ENCODE results near the gene C20orf173.
"Not testable (repeated sequence)": the region's sequence is repeated elsewhere in the genome, so short reads cannot be mapped to it uniquely, and the experiment has no call there.

The C20orf173 gene, protein sequence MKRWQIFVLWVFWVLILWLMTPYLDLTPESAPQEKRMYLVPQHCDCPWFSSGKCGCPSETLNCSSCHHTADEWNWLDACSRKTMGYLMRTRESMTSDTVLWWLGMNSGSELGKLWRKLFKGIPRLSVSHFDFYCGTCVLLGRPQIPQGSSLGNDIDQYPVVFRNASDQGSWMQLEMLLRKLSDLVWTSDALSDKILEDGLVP

DNA sequence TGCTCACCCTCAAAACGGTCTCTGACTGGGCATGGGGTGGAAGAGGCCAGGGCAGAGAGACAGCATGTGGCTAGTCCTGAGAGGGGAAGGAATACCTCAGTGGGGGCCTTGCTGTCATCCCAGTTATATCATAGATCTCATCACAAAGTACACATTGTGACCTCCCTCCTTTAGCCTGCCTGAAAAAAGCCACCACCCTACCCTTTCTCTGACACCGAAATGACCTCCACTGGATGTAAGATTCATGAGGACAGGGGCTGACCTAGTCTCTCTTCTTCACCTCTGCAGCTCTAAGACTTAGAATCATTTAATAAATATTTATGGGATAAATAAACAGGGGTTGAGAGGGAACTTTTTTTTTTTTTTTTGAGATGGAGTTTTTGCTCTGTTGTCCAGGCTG lies at the start of gene C20orf173:
Gene C20orf173 (minus strand): TSS at position 101 of the 400 bp plus-strand sequence. CDS start 279 bp downstream, outside the sequence.
- DNase-seq (ENCODE audit: low read depth in 2 of 2): no peak

DNA sequence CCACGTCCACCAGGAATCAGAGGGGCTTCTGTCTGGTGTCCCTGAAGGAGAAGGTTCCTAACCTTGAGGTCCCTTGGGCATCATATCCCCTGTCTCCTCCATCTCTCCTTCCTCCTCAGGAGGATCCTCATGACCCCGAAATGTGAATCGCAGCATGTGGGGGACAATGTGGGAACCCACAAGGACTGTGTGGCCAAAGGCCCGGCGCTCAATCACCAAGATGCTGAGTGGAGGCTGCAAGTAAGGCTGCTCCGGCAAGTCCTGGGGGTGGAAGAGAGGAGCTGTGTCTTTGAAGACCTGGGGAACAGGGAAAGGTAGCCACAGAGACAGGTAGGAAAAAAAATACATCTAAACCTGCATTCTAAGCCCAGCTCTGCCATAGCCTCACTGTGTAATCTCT lies 49.7 kb upstream of the C20orf173 start:
- no peak for DNase-seq (ENCODE audit: low read depth in 2 of 2)

DNA sequence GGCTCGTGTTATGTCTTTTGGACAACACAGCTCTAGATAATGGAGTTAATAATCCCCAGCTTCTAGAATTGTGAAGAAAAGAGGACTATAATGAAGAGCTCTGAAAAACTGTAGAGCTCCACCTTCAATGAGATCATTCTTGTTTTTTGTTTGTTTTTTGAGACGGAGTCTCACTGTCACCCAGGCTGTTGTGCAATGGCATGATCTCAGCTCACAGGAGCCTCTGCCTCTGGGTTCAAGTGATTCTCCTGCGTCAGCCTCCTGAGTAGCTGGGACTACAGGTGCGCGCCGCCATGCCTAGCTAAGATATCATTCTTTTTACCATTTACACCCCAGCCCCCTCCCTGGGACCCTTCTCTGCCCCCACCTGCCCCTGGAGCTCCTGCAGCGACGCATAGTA lies 49.0 kb upstream of the C20orf173 start:
- no peak for DNase-seq (ENCODE audit: low read depth in 2 of 2)

DNA sequence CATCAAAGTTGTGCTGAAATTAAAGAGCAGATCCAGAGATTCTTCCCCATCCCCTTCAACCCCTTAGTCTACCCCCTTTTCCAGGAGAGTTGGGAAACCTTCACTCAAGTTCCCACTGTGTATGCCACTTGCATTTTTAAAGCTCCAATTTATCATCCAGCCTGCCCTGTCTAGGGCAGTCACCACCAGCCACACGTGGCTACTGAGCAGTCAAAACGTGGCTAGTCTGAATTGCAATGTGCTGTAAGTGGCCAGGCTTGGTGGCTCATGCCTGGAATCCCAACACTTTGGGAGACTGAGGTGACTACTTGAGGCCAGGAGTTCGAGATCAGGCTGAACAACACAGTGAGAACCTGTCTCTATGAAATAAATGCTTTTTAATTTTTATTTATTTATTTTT lies 47.4 kb upstream of the C20orf173 start:
- no peak for DNase-seq (ENCODE audit: low read depth in 2 of 2)

DNA sequence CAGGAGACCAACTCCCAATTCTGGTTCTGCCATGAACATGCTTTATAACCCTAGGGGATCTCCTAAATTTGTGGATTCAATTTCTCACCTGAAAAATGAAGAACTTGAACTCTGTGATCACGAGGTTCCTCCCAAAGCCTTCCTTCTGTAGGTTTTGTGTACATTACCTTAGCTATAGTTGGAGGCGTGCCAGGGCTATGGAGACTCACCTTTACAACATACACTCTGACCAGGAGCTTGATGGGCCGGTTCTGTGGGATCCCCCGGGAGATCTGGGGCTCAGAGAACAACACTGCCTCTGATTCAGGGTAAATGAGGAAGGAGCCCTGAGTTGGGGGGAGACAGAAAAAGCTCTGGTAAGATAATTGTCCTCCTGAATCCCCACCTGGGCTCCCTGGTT lies 46.5 kb upstream of the C20orf173 start:
- DNase-seq (ENCODE audit: low read depth in 2 of 2): no peak

DNA sequence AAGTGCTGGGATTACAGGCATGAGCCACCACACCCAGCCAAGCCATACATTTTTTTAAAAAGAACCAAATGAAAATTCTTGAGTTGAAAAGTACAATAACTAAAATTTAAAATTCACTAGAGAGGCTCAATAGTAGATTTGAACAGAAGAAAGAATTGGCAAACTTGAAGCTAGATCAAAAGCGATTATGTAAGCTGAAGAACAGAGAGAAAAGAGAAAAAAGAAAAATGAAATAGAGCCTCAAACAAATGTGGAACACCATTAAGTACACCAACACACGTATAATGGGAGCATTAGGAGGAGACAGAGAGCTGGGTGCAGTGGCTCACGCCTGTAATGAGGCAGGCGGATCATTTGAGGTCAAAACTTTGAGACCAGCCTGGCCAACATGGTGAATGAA lies 43.4 kb upstream of the C20orf173 start:
- no peak for DNase-seq (ENCODE audit: low read depth in 2 of 2)

DNA sequence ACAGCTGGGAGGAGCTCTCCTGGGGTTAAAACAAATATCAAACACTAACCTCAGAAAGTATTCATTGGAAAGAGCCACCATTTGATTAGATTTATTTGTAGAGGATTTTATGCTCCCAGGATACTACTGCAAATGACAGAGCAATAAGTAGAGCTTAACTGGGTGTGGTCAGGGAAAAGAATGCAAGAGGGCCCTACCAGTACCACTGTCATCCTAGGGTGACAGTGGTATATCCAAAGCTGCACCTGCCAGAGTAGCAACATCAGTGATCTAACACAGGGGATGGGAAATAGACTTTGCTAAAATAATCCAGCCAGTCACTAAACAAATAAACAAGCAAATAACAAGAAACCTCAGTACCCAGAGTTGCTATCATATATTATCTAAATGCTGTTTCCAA lies 42.1 kb upstream of the C20orf173 start:
- no peak for DNase-seq (ENCODE audit: low read depth in 2 of 2)

DNA sequence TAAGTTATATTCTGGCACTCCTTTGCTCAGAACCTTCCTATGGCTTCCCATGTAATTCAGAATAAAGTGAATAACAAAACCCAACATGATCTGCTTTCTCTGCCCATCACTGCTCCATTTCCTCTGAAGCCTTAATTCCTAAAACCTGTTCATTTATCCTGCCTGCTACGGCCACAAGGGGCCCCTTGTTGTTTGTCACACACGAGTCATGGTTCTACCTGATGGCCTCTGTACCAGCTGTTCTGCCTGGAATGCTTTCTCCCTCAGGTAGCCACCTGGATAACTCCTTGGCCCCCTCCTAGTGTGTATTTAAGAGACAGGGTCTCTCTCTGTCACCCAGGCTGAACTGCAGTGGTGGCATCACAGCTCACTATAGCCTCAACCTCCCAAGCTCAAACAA lies 39.2 kb upstream of the C20orf173 start:
- no peak for DNase-seq (ENCODE audit: low read depth in 2 of 2)

DNA sequence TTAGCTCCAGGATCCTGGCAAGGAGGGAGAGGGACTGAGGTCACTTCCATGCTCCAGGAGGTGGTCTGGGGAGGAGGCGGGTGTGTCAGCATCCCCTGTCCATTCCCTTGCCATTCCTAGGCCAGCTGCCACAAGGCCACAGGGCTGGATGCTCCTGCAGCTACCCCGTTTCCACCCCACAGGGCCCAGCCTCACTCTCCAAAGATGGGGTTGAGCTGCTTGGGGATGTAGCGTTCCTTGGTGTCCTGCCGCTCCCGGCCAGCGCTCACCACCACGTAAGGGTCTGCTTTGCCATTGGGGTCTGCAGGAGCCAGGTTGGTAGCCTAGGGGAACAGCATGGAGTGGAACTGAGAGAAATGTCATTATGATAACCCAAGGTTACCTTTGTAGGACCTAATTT lies 35.5 kb upstream of the C20orf173 start:
- no peak for DNase-seq (ENCODE audit: low read depth in 2 of 2)

DNA sequence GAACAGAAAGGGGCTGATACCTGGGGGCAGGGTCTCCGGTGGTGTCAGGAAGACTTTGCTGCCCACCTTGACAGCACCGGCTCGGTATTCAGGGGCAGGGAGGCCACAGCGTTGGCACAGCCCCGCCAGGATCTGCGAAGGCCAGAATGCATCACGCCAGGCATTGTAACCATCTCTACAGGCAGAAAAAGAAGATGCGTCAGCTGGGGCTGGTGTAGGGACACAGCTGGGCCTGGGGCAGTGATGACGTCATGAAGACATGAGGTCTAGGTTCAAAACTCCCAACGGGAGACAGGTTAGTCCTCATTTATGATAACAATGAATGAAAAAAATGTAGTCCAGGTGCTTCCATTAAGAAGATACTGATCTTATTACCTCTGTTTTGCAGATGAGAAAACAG lies 34.4 kb upstream of the C20orf173 start:
- no peak for DNase-seq (ENCODE audit: low read depth in 2 of 2)

DNA sequence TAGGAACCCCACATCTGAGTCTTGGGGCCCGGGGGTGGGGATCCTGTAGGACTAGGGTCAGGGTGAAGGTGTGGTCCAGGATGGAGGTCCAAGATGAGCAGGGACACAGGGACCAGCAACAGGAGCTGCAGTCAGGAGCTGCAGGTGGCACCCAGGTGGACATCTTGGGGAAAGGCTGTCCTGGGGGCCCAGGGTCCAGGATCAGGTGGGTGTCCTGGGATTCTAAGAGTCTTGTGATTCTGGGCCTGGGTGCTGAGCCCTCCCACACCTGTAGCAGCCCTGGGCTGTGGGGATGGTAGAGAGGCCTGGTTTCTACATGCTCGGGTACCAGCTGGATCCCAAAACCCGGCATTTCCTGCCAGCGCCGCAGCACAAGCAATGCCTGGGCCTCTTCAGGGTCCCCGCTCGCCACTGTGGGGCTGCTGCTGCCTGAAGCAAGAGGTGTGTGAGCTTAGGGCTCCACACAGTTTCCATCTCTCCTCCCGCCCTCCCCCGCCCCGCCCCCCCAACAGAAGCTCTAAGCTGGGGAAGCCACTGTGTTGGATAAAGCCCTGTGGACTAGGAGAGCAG lies 33.2 kb upstream of the C20orf173 start:
- no peak for DNase-seq (ENCODE audit: low read depth in 2 of 2)

DNA sequence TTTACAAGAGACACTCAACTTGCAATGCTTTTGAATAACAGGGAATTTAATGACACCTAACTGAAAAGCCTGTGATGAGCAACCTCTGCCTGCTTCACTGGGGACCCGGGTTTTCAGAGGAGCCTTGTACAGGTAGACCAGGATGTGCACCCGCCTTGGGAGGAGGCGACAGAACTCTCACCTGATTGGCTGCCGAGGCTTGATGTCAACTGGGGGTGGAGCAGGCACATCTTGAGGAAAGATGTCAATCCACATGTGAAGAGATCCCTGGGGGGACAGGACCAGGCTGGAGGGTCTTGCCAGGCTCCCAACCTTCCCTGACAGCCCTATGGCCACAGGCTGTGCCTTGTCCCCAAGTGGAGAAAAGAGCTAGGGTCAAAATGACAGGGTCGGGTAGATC lies 32.2 kb upstream of the C20orf173 start:
- DNase-seq (ENCODE audit: low read depth in 2 of 2): no peak

DNA sequence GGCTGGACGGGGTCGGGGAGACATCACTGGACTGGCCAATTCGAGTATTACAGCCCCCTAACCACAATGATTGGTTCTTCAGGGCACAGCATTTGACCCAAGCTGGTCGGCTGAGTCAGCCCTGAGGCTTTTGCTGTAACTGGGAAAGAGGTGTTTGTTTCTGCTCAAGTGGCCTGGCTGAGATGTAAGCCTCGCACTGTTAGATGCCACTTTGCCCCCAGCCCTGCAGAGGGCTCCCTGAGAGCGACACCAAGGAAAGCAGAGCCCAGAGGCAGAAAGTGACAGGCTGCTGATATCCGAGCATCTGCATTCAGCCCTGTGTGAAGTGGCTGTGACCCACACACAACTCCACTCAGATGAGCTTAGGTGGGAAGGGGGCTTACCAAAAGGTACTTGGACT lies 31.8 kb upstream of the C20orf173 start:
- DNase-seq (ENCODE audit: low read depth in 2 of 2): no peak

DNA sequence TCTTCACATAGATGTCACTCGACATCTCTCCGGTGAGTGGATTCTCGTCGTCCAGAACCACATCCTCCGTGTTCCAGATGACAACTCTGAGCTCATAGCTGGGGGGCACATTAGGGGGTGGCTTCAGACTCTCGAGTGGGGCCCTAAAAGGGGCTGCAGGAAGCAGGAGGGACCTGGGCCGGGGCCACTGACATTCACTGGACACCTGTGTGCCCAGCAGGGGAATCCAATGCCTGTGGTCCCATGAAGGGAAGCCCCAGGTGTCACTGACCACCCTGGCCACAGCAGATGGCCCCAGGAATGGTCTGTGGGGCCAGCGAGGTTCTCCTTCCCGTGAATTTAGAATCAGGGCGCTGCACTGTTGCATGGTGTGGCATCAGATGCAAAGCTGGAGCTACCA lies 31.1 kb upstream of the C20orf173 start:
- no peak for DNase-seq (ENCODE audit: low read depth in 2 of 2)

DNA sequence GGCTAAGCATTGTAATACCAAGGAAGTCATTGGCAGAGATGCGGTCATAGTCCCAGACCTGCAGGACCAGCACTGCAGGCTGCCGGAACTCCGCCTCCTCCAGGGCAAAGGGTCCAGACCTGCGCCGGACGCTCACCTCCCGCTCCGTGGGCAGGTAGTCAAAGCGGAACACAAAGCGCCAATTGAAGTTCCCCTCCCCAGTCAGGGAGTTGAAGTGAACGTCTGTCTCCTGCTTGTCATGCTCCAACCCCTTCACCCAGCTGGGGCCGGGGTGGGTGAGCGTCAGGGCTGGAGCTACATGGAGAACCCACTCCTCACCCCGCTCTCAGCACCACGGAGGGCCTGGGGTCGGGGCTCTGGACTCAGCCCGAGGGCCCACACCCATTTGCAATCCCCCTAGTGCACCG lies 30.7 kb upstream of the C20orf173 start:
- no peak for DNase-seq (ENCODE audit: low read depth in 2 of 2)

DNA sequence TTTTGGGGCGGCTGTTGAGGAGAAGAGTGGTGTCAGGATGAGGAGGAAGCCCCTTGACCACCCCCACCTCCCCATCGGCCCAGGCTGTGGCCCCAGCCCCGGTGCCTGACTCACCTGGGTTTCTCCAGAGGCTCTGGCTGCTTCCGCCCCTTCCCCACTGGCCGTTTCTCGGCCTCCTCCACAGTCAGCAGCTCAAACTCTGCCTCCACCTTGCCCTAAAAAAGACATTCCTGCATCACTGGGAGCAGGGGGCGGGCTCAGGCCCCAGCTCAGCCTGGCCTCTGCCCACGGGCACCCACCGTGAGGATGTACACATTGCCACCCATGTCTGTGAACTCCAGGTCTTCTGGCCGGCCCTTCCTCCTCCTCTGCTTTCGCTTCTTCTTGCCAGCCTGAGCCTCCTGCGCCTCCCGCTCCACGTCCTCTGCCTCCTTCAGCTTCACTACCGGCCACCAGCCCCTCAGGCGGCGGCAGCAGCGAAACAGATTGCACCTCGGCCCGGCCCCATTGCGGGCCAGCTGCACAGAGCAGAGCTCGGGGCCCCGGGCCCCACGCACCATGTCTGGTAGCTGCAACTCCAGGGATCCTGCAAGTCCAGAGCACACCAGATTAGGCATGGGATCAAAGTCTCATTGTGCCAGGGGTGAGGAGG lies 29.7 kb upstream of the C20orf173 start:
- DNase-seq (ENCODE audit: low read depth in 2 of 2): no peak

DNA sequence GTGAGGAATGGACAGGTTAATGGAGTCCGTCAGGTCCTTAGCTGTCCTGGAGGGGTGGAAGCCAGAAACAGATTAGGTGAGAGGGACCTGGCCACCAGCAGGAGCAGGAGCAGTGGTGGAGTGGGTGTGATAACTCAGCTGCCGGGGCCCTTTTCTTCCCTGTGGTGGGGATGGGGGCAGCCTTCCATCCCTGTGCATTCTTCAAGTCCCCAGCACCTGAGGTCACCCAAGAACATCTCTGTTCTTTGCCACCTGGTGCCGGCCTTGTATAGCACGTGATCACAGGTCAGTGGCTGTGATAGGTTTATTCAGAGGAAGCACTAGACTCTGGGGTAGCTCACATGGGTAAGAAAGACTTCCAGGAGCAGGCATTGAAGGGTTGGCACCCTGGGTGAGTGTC lies 29.0 kb upstream of the C20orf173 start:
- no peak for DNase-seq (ENCODE audit: low read depth in 2 of 2)

DNA sequence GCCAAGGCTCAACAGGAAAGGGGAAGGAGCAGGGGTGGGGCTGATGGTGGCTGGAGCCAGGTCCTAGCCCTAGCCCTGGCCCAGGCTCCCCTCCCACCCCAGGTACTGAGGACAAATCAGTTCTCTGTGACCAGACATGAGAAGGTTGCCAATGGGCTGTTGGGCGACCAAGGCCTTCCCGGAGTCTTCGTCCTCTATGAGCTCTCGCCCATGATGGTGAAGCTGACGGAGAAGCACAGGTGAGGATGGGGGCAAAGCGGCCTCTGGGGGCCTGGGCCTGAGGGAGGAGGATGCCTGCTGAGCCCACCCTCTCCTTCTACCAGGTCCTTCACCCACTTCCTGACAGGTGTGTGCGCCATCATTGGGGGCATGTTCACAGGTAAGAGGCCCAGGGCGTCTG lies 27.4 kb upstream of the C20orf173 start:
- no peak for DNase-seq (ENCODE audit: low read depth in 2 of 2)

DNA sequence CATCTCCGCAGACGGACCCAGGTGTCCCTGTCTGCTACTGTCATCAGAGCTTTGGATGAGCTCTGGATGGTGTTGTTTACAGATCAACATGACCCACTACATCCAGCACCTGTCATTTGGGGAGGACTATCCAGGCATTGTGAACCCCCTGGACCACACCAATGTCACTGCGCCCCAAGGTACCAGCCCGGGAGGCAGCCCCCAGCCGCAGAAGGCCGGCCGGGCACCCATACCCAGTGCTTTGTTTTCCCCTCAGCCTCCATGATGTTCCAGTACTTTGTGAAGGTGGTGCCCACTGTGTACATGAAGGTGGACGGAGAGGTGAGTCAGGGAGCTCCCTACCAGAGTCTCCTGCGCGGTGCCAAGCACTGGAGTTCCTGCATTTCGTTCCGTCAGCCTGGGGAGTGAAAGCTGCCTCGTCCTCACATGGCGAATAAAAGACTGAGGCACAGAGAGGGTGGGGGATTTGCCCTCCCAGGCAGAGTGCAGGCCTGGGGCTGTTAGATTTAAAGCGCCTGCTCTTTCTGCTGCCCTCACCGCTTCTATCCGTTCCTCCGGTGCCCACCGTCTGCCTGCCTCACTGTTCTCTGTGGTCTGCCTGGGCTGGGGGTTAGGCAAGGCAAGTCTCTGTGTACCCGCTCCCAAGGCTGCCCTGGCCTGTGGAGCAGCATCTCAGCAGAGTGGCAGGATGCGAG lies 26.6 kb upstream of the C20orf173 start:
- no peak for DNase-seq (ENCODE audit: low read depth in 2 of 2)

DNA sequence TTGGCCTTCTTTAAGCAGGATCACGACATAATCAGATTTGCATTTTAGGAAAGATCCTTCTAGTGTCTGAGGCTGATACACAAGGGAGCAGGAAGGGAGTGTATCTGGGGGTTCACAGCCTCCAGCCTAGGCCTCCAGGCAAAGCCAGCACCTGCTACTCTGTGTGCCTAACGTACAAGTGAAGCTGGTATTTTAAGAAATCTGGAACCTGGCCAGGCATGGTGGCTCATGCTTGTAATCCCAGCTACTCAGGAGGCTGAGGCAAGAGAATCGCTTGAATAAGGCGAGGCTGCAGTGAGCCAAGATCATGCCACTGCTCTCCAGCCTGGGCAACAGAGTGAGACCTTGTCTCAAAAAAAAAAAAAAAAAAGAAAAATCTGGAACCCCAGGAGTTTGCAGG lies 26.0 kb upstream of the C20orf173 start:
- not testable (repeated sequence) for DNase-seq (ENCODE audit: low read depth in 2 of 2)

DNA sequence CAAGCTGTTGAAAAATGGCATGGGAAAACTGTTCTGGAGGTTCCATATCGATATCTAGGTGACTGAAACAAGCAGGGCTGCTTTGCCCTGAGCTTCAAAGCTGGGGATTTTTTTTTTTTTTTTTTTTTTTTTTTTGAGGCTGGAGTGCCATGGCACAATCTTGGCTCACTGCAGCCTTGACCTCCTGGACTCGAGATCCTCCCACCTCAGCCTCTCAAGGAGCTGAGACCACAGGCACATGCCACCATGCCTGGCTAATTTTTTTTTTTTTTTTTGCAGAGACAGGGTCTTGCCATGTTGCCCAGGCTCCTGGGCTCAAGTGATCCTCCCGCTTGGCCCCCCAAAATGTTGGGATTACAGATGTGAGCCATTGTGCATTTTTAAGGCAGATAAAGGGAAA lies 23.5 kb upstream of the C20orf173 start:
- no peak for DNase-seq (ENCODE audit: low read depth in 2 of 2)

DNA sequence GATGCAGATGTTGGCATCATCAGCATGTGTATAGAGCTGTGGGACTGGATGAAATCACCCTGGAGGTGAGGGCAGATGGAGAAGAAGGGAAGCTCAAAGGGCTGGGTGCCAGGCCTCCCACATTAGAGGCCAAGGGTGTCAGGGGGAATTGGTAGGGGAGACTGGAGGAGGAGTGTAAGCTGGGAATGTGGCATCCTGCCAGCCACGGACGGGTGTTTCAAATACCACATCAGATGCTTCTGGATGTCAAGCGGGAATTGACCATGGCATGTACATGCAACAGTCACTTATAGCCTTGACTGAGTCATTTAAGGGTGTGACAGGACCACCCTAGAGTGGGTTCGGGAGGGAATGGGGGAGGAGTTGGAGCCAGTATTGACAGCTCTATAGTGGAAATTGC lies 22.1 kb upstream of the C20orf173 start:
- no peak for DNase-seq (ENCODE audit: low read depth in 2 of 2)

DNA sequence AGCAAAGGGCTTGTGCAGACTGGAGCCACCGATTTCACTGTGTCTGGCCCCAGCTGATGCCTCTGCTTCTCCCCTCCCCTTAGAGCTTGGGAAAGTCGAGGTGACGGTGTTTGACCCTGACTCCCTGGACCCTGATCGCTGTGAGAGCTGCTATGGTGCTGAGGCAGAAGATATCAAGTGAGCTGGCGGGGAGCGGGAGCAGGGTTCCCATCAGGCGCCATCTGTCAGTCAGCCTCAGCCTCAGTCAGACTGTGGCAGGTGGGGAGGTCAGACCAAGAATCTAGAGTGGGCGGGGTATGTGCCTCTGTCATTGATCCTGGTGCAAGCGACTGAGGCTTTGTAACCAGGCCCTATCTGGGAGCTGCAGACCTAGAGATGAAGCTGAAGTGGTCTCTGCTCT lies 17.9 kb upstream of the C20orf173 start:
- DNase-seq (ENCODE audit: low read depth in 2 of 2): no peak
